Pancreas (tissue), 10 donors: ENCODE results near the gene MPP3. TPM values are rescaled to one million over a fixed set of nuclear protein-coding genes. Genes with fewer than 3 reads are reported as not detected.

Experiments
- ATAC-seq, 4 donors: fragments of 200-7000 bp; cut with Tn5 transposase; one replicate each; pipeline versions ENCODE4 v1.8.0 to v1.9.1; 2020; ENCODE audit warnings: mild to moderate bottlenecking in 4 of 4, moderate library complexity in 4 of 4
- DNase-seq, 6 donors: peaks; one replicate each; pipeline ENCODE4 v3.0.0-alpha.2; 2020
- FAIRE-seq: peaks from 2 replicates; lab custom pipeline; 2012; peaks lifted over from hg19 to GRCh38; lab: Jason Lieb, UNC
- H3K27ac ChIP-seq, 4 donors: fragments of 200-600 bp; sonication (generic); 1 replicate in 3 of 4; 2 replicates in 1 of 4; pipeline versions ENCODE4 v1.5.0 to v1.8.0; 2020
- H3K27me3 ChIP-seq, 4 donors: fragments of 200-600 bp; one replicate each; pipeline ENCODE4 v1.8.0; 2021
- H3K36me3 ChIP-seq, 3 donors: fragments of 200-600 bp; sonication (generic) in 1 of 3; one replicate each; pipeline versions ENCODE4 v1.5.0 to v1.8.0; 2020 to 2021
- H3K4me1 ChIP-seq, 3 donors: fragments of 200-600 bp; one replicate each; pipeline ENCODE4 v1.8.0; 2021
- H3K4me3 ChIP-seq, 4 donors: fragments of 200-600 bp; sonication (generic) in 2 of 4; one replicate each; pipeline versions ENCODE4 v1.5.0 to v1.8.0; 2020 to 2021
- H3K9me3 ChIP-seq, 4 donors: fragments of 200-600 bp; one replicate each; pipeline ENCODE4 v1.8.0; 2021
- WGBS, 2 donors: extraction: QIAGEN DNeasy Blood & Tissue Kit; methylation state at CpG; one replicate each; pipeline ENCODE4 v1.1.7; 2013; 5-methylcytosine and 5-hydroxymethylcytosine counted together
- intact Hi-C, 3 donors: fragments of 100-400 bp; cut with DNase I; formaldehyde crosslinking; loops; one replicate each; pipeline versions ENCODE4 v1.11.1 to v1.14.2; 2022
- polyA plus RNA-seq, 2 donors: library from polyadenylated mRNA; stranded (reverse); fragments of 200-250 nt; gene quantifications; one replicate each; pipeline ENCODE4 v1.2.3, GENCODE V29; 2013
- total RNA-seq, 6 donors: library from RNA; stranded (reverse); fragmentation: NEBNext Ultra II Directional in 4 of 6; extraction: Animal tissue kit (Norgen Biotek cat#: 25700) in 4 of 6; gene quantifications; one replicate each; pipeline versions ENCODE4 v1.2.1 to v1.2.4, GENCODE V29; 2021 to 2023
- TF ChIP-seq, protein P1 (sequence below), 4 donors: fragments of 200-600 bp; sonication (generic) in 3 of 4; IDR thresholded peaks; one replicate each; pipeline versions ENCODE4 v1.5.0 to v1.8.0; 2021; ENCODE audit warnings: antibody characterized with exemption in 4 of 4
- donor health status: healthy with polysubstance abuse.
- donor health status: DM: no; HTN: no; CAD: no; lungs with moderate emphysema.
- donor health status: DM: no; HTN: no; CAD: no.
- donor health status: control.
- donor health status: control.
- donor health status: Bipolar disorder and iron deficiency.
- donor health status: DM: yes; HTN: yes; CAD: no.
- donor health status: DM: no; HTN: no; CAD: no.
- donor health status: DM: no; HTN: no; CAD: no.
- donor health status: DM: yes; HTN: yes; CAD: no.

MPP3 gene
- total and polyA plus RNA-seq, 8 donors = 3.4 to 42.5 (median 6.1) TPM

DNA sequence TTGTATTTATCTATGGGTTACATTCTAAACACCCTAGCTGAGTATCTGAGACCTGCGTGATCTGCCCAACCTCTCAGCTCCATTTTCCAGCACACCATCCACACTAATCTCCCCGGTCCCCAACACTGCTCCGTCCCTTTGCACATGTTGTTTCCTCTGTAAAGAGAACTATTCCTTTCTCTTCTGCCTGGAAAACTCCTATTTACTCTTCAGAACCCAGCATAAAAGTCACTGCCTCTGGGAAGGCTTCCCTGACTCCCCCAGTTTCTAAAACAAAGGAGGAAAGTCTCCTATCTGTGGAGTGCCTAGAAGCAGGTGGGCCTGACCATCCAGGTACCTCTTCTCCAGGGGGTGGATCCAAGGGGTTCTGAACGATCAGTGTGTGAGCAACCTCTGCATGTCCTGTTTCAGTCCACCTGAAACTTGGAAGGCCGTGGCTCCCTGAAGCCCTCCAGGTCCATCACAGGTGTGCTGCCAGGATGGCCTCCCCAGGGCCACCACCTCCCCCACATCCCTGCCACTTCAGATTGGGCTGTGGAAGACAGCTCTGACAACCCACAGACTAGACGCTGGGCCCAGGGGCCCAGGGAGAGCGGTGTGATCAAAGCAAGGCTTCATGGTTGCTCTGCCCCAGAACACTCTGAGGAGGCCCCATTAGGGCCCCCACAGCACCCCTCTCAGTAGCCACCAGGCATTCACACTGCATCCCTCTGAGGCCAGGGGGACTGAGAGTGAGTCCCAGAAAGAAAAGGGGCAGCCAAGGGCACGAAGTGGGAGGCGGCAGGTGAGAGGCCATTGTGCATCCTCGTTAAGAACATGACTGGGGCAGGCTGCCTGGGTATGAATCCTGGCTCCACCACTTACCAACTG, 20.3 kb downstream of the MPP3 start:
- FAIRE-seq = no peak
- no peak for ATAC-seq
- no peak overlapping the region for H3K4me3 ChIP-seq
- no peaks in the 10 kb centered on the region for H3K27me3 ChIP-seq
- no peak for DNase-seq
- TF ChIP-seq, protein P1, sequence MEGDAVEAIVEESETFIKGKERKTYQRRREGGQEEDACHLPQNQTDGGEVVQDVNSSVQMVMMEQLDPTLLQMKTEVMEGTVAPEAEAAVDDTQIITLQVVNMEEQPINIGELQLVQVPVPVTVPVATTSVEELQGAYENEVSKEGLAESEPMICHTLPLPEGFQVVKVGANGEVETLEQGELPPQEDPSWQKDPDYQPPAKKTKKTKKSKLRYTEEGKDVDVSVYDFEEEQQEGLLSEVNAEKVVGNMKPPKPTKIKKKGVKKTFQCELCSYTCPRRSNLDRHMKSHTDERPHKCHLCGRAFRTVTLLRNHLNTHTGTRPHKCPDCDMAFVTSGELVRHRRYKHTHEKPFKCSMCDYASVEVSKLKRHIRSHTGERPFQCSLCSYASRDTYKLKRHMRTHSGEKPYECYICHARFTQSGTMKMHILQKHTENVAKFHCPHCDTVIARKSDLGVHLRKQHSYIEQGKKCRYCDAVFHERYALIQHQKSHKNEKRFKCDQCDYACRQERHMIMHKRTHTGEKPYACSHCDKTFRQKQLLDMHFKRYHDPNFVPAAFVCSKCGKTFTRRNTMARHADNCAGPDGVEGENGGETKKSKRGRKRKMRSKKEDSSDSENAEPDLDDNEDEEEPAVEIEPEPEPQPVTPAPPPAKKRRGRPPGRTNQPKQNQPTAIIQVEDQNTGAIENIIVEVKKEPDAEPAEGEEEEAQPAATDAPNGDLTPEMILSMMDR (IDR thresholded peaks at IDR 0.05) = no peak
- no peak overlapping the region for H3K27ac ChIP-seq
- no peaks in the 10 kb centered on the region for H3K9me3 ChIP-seq
- intact Hi-C loops = no loop called here
- 88 to 92% methylated on average over 10 of the region's 10 CpGs for WGBS, 2 donors
- H3K36me3 ChIP-seq = peaks cover 0 to 8% (median 0%) of the 10 kb centered on the region in 3 donors
- H3K4me1 ChIP-seq = no peaks in the 10 kb centered on the region

DNA sequence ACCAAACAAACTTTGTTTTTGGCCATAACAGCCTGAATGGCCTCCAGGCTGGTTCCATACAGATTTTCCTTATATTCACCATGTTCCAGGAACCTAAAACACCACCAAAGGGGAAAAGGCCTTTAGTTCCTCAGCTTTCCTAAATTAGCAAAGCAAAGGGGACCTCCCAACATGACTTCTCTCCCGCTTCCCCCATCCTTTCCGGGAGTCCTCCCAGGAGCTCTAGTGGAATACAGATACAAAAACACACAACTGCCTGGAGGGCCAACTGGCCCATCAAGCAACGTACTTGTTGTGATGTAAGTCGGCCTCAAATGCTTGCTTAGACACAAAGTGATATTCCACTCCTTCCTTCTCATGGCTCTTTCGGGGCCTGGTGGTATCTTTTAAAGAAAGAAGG, 22.1 kb downstream of the MPP3 start:
- Histone ChIP-seq H3K27ac (no peak overlapping the region), H3K4me3 (no peak overlapping the region), H3K4me1 (no peaks in the 10 kb centered on the region), H3K27me3 (no peaks in the 10 kb centered on the region), H3K36me3 (peaks cover 0 to 8% (median 0%) of the 10 kb centered on the region in 3 donors), H3K9me3 (no peaks in the 10 kb centered on the region)
- intact Hi-C loops = no loop called here
- ATAC-seq (no peak), FAIRE-seq (no peak), DNase-seq (no peak)
- 86 to 92% methylated on average over 5 of the region's 5 CpGs for WGBS, 2 donors
- TF ChIP-seq, protein P1 (IDR thresholded peaks at IDR 0.05) = no peak

DNA sequence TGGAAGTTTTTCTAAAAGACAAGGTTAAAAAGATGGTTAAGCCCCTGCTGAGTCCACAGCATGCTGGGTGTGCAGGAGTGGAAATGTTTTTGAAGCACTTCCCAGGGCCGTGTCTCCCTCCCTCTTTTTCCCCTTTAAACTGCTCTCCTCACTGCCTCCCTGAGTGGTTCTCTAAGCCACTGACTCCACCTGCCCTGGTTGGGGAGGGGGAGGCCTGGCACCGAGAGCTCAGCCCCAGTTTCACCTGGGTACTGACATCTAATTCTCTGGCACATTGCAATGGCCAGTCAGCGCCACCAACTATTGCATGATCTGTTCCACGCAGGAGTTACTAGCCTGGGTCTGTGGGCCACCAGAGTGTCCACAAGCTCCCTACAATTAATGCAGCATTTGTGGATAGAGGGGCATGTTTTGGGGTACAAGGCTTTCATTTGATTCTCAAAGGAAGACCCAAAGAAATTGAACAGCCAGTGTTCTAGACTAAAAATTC, 22.7 kb downstream of the MPP3 start:
- no peak overlapping the region for H3K27ac ChIP-seq
- intact Hi-C loops = no loop called here
- H3K36me3 ChIP-seq = peaks cover 0 to 8% (median 0%) of the 10 kb centered on the region in 3 donors
- WGBS, 2 donors = 84 to 95% methylated on average over 4 of the region's 4 CpGs
- DNase-seq (no peak), ATAC-seq (no peak), FAIRE-seq (no peak)
- no peak overlapping the region for H3K4me3 ChIP-seq
- H3K27me3 ChIP-seq = no peaks in the 10 kb centered on the region
- H3K4me1 ChIP-seq = no peaks in the 10 kb centered on the region
- TF ChIP-seq, protein P1 (IDR thresholded peaks at IDR 0.05) = no peak
- no peaks in the 10 kb centered on the region for H3K9me3 ChIP-seq

DNA sequence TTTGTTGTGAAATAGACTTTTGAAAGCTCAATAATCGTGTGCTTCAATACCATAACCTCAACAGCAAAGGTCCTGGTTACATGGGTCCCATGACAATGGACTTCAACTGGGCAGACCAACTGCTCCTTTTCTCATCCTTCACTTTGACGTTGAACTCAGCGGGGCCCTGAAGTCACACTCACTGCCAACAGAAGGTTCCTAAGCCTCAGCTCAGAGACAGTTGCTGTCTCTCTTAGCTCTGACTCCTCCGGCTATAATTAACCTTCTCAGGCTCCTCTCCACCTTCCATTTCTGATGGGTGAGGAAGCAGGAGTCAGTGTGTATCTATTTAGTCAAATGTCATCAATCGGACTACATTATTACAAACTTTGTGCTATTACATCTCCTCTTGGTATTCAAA, 23.8 kb downstream of the MPP3 start:
- intact Hi-C loops = no loop called here
- H3K36me3 ChIP-seq = peaks cover 0 to 8% (median 0%) of the 10 kb centered on the region in 3 donors
- TF ChIP-seq, protein P1 (IDR thresholded peaks at IDR 0.05) = no peak

DNA sequence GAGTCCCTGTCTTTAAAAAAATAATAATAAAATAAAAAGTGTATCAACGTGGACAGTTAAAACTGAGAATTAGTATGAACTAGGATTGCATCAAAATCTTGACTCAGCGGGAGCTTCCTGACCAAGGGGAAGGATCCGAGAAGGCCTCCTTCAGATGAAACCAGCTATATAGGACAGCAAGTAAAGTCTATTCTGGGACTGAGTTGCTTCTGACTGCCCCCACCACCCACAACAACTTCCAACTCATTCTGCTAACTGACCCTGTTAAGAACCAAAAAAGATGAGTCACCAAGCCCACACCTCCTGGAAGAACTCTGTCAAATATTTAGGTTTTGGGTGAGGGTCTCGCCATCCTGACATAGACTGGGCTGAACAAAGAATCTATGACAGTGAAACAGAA, 24.9 kb downstream of the MPP3 start:
- H3K36me3 ChIP-seq = peaks cover 0 to 8% (median 0%) of the 10 kb centered on the region in 3 donors
- intact Hi-C loops = no loop called here
- FAIRE-seq = no peak

More for the DNA sequence above, 23.8 kb downstream of the MPP3 start:
- ATAC-seq (no peak), FAIRE-seq (no peak), DNase-seq (no peak)
- H3K4me3 ChIP-seq = no peak overlapping the region
- no peaks in the 10 kb centered on the region for H3K27me3 ChIP-seq
- H3K4me1 ChIP-seq = no peaks in the 10 kb centered on the region
- WGBS, 2 donors = 90 to 91% methylated on average over 5 of the region's 5 CpGs
- no peak overlapping the region for H3K27ac ChIP-seq
- no peaks in the 10 kb centered on the region for H3K9me3 ChIP-seq

More for the DNA sequence above, 24.9 kb downstream of the MPP3 start:
- no peaks in the 10 kb centered on the region for H3K4me1 ChIP-seq
- TF ChIP-seq, protein P1 (IDR thresholded peaks at IDR 0.05) = no peak
- no peak overlapping the region for H3K27ac ChIP-seq
- 84 to 94% methylated on average over 4 of the region's 4 CpGs for WGBS, 2 donors
- H3K4me3 ChIP-seq = no peak overlapping the region
- H3K9me3 ChIP-seq = no peaks in the 10 kb centered on the region
- H3K27me3 ChIP-seq = no peaks in the 10 kb centered on the region
- DNase-seq = no peak
- ATAC-seq = no peak
